Medulla oblongata (tissue), 1 donor: Measurements from ENCODE around the gene TAL2.
A peak's percentile ranks its signal among the peaks of the same experiment; 100 is the strongest.
"Not testable (repeated sequence)": the region's sequence is repeated elsewhere in the genome, so short reads cannot be mapped to it uniquely, and the experiment has no call there.

Source experiments
- DNase-seq: peaks from one replicate; pipeline ENCODE4 v3.0.0-alpha.2; 2015; ENCODE audit errors: extremely low spot score

Gene TAL2

DNA sequence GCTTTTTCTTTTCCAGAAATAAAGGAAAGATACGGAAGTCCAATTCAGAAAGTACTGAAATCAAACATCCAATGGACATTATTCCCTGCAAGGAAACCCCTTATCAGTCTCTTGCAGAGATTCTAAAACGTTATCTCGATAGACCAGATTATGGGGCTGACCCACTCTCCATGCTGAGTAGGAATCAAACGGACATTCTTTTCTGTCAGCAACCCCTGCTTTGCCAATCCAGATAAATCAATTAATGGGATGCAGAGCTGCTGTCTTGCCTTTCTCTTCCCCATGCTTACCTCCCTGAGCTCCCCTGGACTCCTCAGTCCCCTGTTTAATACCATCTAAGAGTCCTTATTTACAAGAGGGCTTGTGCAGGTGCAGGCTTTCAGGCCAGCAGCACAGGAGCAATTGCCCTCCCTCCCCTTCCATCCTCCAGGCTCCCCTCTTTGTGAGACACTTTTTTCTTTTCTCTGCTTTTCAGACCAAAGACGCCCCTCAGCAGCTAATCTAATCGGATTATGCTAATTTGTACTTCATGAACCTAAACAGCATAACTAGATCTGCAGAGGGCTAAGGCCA lies 14.2 kb downstream of the TAL2 start:
- DNase-seq = no peak

DNA sequence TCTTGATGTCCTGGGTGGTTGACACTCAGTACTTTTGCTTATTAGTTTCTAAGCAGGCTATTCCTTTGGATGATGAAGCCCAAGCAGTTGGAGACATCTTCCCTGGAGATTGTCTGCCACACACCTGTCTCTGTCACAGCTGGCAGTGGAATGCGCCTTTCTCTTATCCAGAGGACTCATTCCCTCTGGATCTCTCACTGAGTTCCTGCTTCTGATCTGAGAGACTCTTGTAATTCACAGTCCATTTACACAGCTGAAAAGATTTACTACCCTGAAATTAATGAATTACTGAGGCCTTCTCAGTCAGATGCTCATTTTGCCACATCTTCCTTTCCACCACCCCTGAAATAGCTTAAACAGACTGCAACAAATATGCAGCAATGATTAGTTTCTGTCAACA lies 15.9 kb downstream of the TAL2 start:
- no peak for DNase-seq

- no peak for DNase-seq
These were observed 16.5 kb downstream of the TAL2 start for GRCh38 chr9:105678781-105679180.

- no peak for DNase-seq
These were observed 17.2 kb downstream of the TAL2 start for GRCh38 chr9:105679257-105680022.

DNA sequence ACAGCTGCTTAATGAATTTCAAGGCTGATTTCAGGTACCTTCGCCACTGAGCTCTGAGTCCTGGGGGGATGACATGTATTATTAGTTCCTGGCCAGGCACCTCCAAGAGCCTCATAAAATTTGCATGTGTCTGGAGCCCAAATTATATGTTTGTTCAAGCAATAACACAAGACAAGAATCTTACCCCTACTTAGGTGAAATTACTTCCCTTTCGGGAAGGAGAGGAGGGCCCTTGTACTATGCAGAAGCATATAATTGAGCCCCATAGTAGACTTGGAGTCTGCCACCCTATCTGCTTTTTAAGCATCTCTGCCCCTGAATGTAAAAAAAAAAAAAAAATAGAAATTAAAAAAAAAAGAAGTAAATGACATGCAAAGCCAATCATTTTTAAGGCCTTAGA lies 19.1 kb downstream of the TAL2 start:
- DNase-seq = no peak

DNA sequence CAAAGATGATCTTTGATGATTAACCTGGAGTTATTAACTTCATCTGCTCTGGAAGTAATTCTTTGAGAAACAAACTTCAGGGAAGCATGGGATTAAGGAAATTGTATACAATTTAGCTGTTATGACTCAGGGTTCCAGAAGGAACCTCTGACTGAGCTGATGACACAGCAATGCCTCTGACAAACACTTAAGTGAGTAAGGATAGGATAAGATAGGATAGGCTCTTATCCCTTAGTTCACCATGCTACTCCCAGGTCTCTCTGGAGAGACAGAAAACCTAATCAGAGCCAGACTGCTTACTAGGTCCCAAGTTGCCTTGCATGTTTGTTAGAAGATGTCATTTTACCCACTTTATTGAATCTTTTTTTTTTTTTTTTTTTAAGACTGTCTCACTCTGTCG lies 19.5 kb downstream of the TAL2 start:
- no peak for DNase-seq

GRCh38 chr9:105683688-105684275 lies 21.5 kb downstream of the TAL2 start:
- DNase-seq = no peak

DNA sequence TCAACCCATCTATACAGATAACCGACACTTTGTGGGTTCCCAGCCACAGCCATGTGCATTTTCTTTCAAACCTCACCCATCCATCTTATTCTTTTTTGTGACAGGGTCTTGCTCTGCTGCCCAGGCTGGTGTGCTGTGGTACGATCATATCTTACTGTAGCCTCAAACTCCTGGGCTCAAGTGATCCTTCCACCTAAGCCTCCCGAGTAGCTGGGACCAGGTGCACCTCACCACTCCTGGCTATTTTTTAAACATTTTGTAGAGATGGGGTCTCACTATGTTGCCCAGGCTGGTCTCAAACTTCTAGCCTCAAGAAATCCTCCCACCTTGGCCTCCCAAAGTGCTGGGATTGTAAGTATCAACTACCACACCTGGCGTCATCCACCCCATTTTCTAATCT lies 24.7 kb downstream of the TAL2 start:
- DNase-seq = no peak

DNA sequence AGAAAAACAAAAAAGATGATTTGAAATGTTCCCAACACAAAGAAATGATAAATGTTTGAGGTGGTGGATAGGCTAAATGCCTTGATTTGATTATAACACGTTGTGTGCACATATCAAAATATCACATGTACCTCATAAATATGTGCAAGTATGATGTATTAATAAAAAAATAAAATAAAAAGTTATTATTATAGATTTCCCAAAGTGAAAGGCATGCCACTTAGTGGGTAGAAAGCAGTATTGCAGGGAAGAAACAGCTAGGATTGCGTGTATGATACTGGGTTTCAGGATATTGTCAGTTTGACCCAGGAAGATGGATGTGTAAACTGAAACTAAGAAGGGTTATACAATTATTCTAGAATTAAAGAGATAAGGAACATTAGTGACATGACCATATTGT lies 28.5 kb downstream of the TAL2 start:
- DNase-seq = no peak

- peak; percentile 29 for DNase-seq
These were observed 31.4 kb downstream of the TAL2 start for GRCh38 chr9:105693435-105694189.

DNA sequence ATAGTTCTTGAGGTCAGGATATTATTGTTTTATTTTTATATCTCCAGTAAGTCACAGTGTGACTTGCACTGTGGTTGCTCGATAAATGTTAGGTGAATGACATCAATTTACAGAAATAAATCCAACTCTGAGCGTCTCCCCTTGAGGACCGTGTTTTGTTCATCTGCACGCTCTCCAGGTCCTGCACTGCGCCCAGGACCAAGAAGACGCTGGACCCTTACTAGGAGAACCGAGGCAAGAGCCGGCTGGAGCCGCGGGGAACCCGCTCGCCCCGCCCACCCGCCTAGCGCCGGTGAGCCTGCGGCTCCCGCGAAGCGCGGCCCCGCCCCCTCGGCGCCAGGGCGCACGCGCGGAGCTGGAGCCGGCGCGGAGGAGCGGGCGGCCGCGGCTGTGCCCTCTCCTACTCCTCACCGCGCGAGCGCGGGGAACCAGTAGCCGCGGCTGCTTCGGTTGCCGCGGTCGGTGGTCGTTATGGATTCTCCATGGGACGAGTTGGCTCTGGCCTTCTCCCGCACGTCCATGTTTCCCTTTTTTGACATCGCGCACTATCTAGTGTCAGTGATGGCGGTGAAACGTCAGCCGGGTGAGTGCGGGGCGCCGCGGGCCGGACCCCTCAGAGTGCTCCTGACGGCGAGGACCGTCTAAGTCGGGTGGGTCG lies 32.1 kb downstream of the TAL2 start, which contains the start of gene TMEM38B:
TMEM38B (plus strand) TSS at position 352 of the 658 bp plus-strand sequence; CDS start at position 472, 120 bp downstream.
- peak; percentile 79 for DNase-seq

GRCh38 chr9:105694848-105695581 lies 32.8 kb downstream of the TAL2 start:
- DNase-seq = peak; percentile 71

- DNase-seq = no peak
These were observed 34.0 kb downstream of the TAL2 start for GRCh38 chr9:105696219-105696793.

DNA sequence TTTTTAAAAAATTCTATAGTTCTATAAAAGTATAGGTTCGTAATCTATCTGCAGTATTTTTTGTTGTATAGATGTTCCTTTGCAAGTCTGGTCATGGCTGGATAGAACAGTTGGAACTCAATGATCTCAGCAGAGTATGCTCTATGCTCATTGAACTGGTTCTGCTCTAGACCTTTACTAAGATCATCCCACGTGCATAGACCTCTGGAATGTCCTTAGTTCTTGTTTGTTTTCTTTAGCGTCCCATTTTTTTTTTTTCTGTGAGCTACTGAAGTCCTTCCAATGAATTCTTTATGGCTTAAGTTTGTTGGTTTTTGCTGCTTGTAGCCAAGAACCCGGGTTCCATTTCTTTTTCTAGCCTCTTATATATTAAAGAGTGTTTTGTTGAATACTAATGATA lies 35.6 kb downstream of the TAL2 start:
- no peak for DNase-seq

DNA sequence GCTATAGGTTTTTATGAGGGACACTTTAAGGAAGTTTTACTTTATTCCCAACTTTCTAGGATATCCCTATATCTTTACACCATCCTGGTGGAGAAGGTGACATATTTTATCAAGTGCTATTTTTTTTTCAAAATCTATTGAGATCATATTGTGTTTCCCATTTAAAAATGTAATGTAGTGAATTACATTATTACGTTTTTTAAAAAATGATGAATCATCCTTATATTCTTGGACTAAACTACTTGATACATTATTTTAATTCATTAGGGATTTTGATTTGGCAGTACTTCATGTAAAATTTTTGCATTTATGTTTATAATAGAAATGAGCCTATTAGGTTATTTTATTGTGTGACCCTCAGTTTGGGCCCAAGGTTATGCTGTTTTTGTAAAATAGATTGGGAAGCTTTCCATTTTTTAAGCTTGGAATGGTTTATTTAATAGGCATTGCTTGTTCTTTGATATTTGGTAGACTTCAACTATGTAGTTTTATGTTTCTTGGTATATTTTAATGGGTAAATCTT lies 36.2 kb downstream of the TAL2 start:
- DNase-seq = no peak

- no peak for DNase-seq
These were observed 38.4 kb downstream of the TAL2 start for GRCh38 chr9:105700668-105701067.

- no peak for DNase-seq
These were observed 38.9 kb downstream of the TAL2 start for GRCh38 chr9:105701145-105701544.

- no peak for DNase-seq
These were observed 40.0 kb downstream of the TAL2 start for GRCh38 chr9:105702207-105702606.

GRCh38 chr9:105703638-105704037 lies 41.4 kb downstream of the TAL2 start:
- not testable (repeated sequence) for DNase-seq

DNA sequence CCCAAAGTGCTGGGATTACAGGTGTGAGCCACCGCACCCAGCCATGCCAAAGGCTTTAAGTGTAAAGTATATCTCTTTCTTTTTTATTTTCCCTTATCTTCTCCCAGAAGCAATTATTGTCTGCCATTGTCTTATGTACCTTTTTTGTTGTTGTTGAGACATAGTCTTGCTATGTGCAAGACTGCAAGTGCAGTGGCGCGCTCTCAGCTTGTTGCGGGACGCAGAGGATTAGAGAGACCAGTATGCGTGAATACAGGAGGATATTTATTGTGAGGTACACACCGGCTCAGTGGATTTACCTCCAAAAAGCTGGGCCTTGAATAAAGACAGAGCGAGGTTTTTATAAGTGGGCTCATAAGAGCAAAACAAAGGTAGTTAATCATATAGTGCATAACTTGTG lies 43.9 kb downstream of the TAL2 start:
- no peak for DNase-seq

DNA sequence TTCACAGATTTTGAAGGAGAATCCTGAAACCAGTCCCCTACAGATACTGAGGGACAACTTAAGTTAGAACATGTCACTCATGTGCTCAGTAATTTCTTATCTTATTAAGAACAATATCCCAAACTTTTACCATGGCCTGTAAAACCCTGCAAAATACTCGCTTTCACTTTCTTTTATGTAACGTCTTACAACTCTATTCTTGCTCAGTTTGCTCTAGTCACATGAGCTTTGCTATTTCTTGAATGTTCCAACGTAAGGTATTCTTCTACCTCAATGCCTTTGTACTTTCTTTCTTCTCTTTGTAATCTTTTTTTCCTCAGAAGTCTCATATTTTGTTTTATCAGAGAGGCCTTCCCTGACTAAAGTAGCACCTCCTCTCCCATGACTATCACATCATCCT lies 46.1 kb downstream of the TAL2 start:
- no peak for DNase-seq
